ENCODE measurements around the gene SNX2. TPM values are rescaled to one million over a fixed set of nuclear protein-coding genes. Genes with fewer than 3 reads are reported as not detected.

The SNX2 gene
- total and polyA plus RNA-seq, 4 donors: 25.5 to 57.0 (median 34.3) TPM

- H3K4me3 ChIP-seq (ENCODE audit: low read depth in 1 of 3, low read length in 3 of 3): no peak overlapping the region
- H3K27ac ChIP-seq (ENCODE audit: low read depth in 1 of 2, low read length in 2 of 2): no peak overlapping the region
- peaks cover 0 to 24% (median 10%) of the 10 kb centered on the region in 4 donors for H3K4me1 ChIP-seq (ENCODE audit: control insufficient read depth in 4 of 4, insufficient read depth in 4 of 4, low read length in 3 of 4)
- H3K9me3 ChIP-seq (ENCODE audit: control insufficient read depth in 4 of 4, low read length in 3 of 4): no peaks in the 10 kb centered on the region
- no peak overlapping the region for H3K9ac ChIP-seq (ENCODE audit: low read depth in 1 of 2, low read length in 2 of 2)
- H3K27me3 ChIP-seq (ENCODE audit: control insufficient read depth in 4 of 4, insufficient read depth in 4 of 4, low read length in 3 of 4): no peaks in the 10 kb centered on the region
- WGBS: 78% methylated on average over 4 of the region's 4 CpGs
- no peak for DNase-seq (ENCODE audit: low spot score)
- no peak for TF ChIP-seq ATF3 (IDR thresholded peaks at IDR 0.05)
- no peaks in the 10 kb centered on the region for H3K36me3 ChIP-seq (ENCODE audit: control insufficient read depth in 4 of 4, insufficient read depth in 3 of 4, low read depth in 1 of 4, low read length in 3 of 4)
Measured at GRCh38 chr5:122779451-122779850, 4.6 kb downstream of the SNX2 start.

- no peak overlapping the region for H3K4me3 ChIP-seq (ENCODE audit: low read depth in 1 of 3, low read length in 3 of 3)
- H3K36me3 ChIP-seq (ENCODE audit: control insufficient read depth in 4 of 4, insufficient read depth in 3 of 4, low read depth in 1 of 4, low read length in 3 of 4): no peaks in the 10 kb centered on the region
- 92% methylated on average over 4 of the region's 4 CpGs for WGBS
- no peaks in the 10 kb centered on the region for H3K27me3 ChIP-seq (ENCODE audit: control insufficient read depth in 4 of 4, insufficient read depth in 4 of 4, low read length in 3 of 4)
- no peak for DNase-seq (ENCODE audit: low spot score)
- H3K9me3 ChIP-seq (ENCODE audit: control insufficient read depth in 4 of 4, low read length in 3 of 4): no peaks in the 10 kb centered on the region
- no peak overlapping the region for H3K9ac ChIP-seq (ENCODE audit: low read depth in 1 of 2, low read length in 2 of 2)
- peaks cover 0 to 27% (median 11%) of the 10 kb centered on the region in 4 donors for H3K4me1 ChIP-seq (ENCODE audit: control insufficient read depth in 4 of 4, insufficient read depth in 4 of 4, low read length in 3 of 4)
- H3K27ac ChIP-seq (ENCODE audit: low read depth in 1 of 2, low read length in 2 of 2): no peak overlapping the region
- TF ChIP-seq TAF1 (conservative IDR thresholded peaks at IDR 0.05) (no peak), HNF4G (IDR thresholded peaks at IDR 0.05) (no peak), CTCF (IDR thresholded peaks at IDR 0.05; ENCODE audit: low read depth, low read length, missing input control) (no peak), MAX (IDR thresholded peaks at IDR 0.05) (no peak), REST (IDR thresholded peaks at IDR 0.05) (no peak), EGR1 (IDR thresholded peaks at IDR 0.05; ENCODE audit: low read depth in 2 of 2) (no peak), FOXA1 (IDR thresholded peaks at IDR 0.05) (no peak), SP1 (IDR thresholded peaks at IDR 0.05) (no peak)
Measured at GRCh38 chr5:122780296-122780695, 5.4 kb downstream of the SNX2 start.

- no peak for TF ChIP-seq ATF3 (IDR thresholded peaks at IDR 0.05)
- H3K36me3 ChIP-seq (ENCODE audit: control insufficient read depth in 4 of 4, insufficient read depth in 3 of 4, low read depth in 1 of 4, low read length in 3 of 4): no peaks in the 10 kb centered on the region
- no peaks in the 10 kb centered on the region for H3K27me3 ChIP-seq (ENCODE audit: control insufficient read depth in 4 of 4, insufficient read depth in 4 of 4, low read length in 3 of 4)
- no peak overlapping the region for H3K4me3 ChIP-seq (ENCODE audit: low read depth in 1 of 3, low read length in 3 of 3)
- no peak overlapping the region for H3K27ac ChIP-seq (ENCODE audit: low read depth in 1 of 2, low read length in 2 of 2)
- no peaks in the 10 kb centered on the region for H3K9me3 ChIP-seq (ENCODE audit: control insufficient read depth in 4 of 4, low read length in 3 of 4)
- no peak overlapping the region for H3K9ac ChIP-seq (ENCODE audit: low read depth in 1 of 2, low read length in 2 of 2)
- WGBS: 44% methylated on average over 1 of the region's 1 CpG
- no peak for DNase-seq (ENCODE audit: low spot score)
- H3K4me1 ChIP-seq (ENCODE audit: control insufficient read depth in 4 of 4, insufficient read depth in 4 of 4, low read length in 3 of 4): peaks cover 0 to 20% (median 6%) of the 10 kb centered on the region in 4 donors
Measured at GRCh38 chr5:122781465-122781864, 6.6 kb downstream of the SNX2 start.
